ENCODE data around the gene UQCR11.

UQCR11 gene

GRCh38 chr19:1615156-1615765, 10.0 kb upstream of the UQCR11 start:
- H3K27ac Mint-ChIP-seq, result no peak overlapping the region
- H3K4me1 Mint-ChIP-seq, result peaks cover 28 to 61% of the 10 kb centered on the region in 2 donors
- peaks cover 63 to 76% of the 10 kb centered on the region in 2 donors for H3K36me3 Mint-ChIP-seq
- H3K4me3 Mint-ChIP-seq, result no peak overlapping the region
- DNase-seq (no peak), ATAC-seq (replicated peaks) (no peak)
- no peaks in the 10 kb centered on the region for H3K27me3 Mint-ChIP-seq
- no peaks in the 10 kb centered on the region for H3K9me3 Mint-ChIP-seq

- Mint-ChIP-seq H3K27ac (peak overlapping the region; percentile 88), H3K9me3 (no peaks in the 10 kb centered on the region), H3K4me3 (peak overlapping the region in 1 of 2 donors; percentile 21), H3K4me1 (peaks cover 32 to 61% of the 10 kb centered on the region in 2 donors), H3K36me3 (peaks cover 62 to 83% of the 10 kb centered on the region in 2 donors), H3K27me3 (no peaks in the 10 kb centered on the region)
- no peak for ATAC-seq (replicated peaks)
- DNase-seq, result no peak
Measured at GRCh38 chr19:1613808-1614570, 8.7 kb upstream of the UQCR11 start.

- Mint-ChIP-seq H3K36me3 (peaks cover 56 to 82% of the 10 kb centered on the region in 2 donors), H3K27ac (peak overlapping the region; percentile 88)
- ATAC-seq (replicated peaks), result no peak
Measured at GRCh38 chr19:1613146-1613545, 7.9 kb upstream of the UQCR11 start.

GRCh38 chr19:1612114-1613086, 7.1 kb upstream of the UQCR11 start:
- H3K27me3 Mint-ChIP-seq, result no peaks in the 10 kb centered on the region
- H3K36me3 Mint-ChIP-seq, result peaks cover 50 to 78% of the 10 kb centered on the region in 2 donors

More at GRCh38 chr19:1613146-1613545, 7.9 kb upstream of the UQCR11 start:
- H3K9me3 Mint-ChIP-seq, result no peaks in the 10 kb centered on the region
- no peak overlapping the region for H3K4me3 Mint-ChIP-seq
- no peak for DNase-seq
- no peaks in the 10 kb centered on the region for H3K27me3 Mint-ChIP-seq
- H3K4me1 Mint-ChIP-seq, result peaks cover 32 to 61% of the 10 kb centered on the region in 2 donors

GRCh38 chr19:1611353-1611752, 6.1 kb upstream of the UQCR11 start:
- H3K27ac Mint-ChIP-seq, result no peak overlapping the region
- H3K9me3 Mint-ChIP-seq, result no peaks in the 10 kb centered on the region
- ATAC-seq (replicated peaks) (no peak), DNase-seq (no peak)
- H3K27me3 Mint-ChIP-seq, result no peaks in the 10 kb centered on the region
- H3K36me3 Mint-ChIP-seq, result peaks cover 40 to 67% of the 10 kb centered on the region in 2 donors
- no peak overlapping the region for H3K4me3 Mint-ChIP-seq
- peaks cover 22 to 50% of the 10 kb centered on the region in 2 donors for H3K4me1 Mint-ChIP-seq

More at GRCh38 chr19:1612114-1613086, 7.1 kb upstream of the UQCR11 start:
- Mint-ChIP-seq H3K4me1 (peaks cover 28 to 54% of the 10 kb centered on the region in 2 donors), H3K9me3 (no peaks in the 10 kb centered on the region), H3K27ac (peak overlapping the region; percentile 65), H3K4me3 (no peak overlapping the region)
- DNase-seq (no peak), ATAC-seq (replicated peaks) (no peak)

- H3K27ac Mint-ChIP-seq, result no peak overlapping the region
- peaks cover 35 to 63% of the 10 kb centered on the region in 2 donors for H3K36me3 Mint-ChIP-seq
- H3K9me3 Mint-ChIP-seq, result no peaks in the 10 kb centered on the region
- no peaks in the 10 kb centered on the region for H3K27me3 Mint-ChIP-seq
- H3K4me3 Mint-ChIP-seq, result peak overlapping the region in 1 of 2 donors; percentile 29
- peaks cover 27 to 56% of the 10 kb centered on the region in 2 donors for H3K4me1 Mint-ChIP-seq
- ATAC-seq (replicated peaks), result no peak
- no peak for DNase-seq
Measured at GRCh38 chr19:1610579-1610978, 5.3 kb upstream of the UQCR11 start.

- no peak overlapping the region for H3K4me3 Mint-ChIP-seq
- H3K9me3 Mint-ChIP-seq, result no peaks in the 10 kb centered on the region
- ATAC-seq (replicated peaks) (no peak), DNase-seq (no peak)
- peak overlapping the region; percentile 42 for H3K27ac Mint-ChIP-seq
- H3K36me3 Mint-ChIP-seq, result peaks cover 33 to 59% of the 10 kb centered on the region in 2 donors
- H3K4me1 Mint-ChIP-seq, result peaks cover 27 to 56% of the 10 kb centered on the region in 2 donors
- H3K27me3 Mint-ChIP-seq, result no peaks in the 10 kb centered on the region
Measured at GRCh38 chr19:1609680-1610474, 4.6 kb upstream of the UQCR11 start.

GRCh38 chr19:1609103-1609396, 3.8 kb upstream of the UQCR11 start:
- Mint-ChIP-seq H3K9me3 (no peaks in the 10 kb centered on the region), H3K4me3 (no peak overlapping the region), H3K4me1 (peaks cover 31 to 63% of the 10 kb centered on the region in 2 donors), H3K36me3 (peaks cover 30 to 51% of the 10 kb centered on the region in 2 donors), H3K27ac (no peak overlapping the region), H3K27me3 (no peaks in the 10 kb centered on the region)
- no peak for ATAC-seq (replicated peaks)
- DNase-seq, result no peak

- no peaks in the 10 kb centered on the region for H3K9me3 Mint-ChIP-seq
- no peaks in the 10 kb centered on the region for H3K27me3 Mint-ChIP-seq
- H3K27ac Mint-ChIP-seq, result peak overlapping the region; percentile 93
- no peak for DNase-seq
- ATAC-seq (replicated peaks), result no peak
- peak overlapping the region; percentile 36 to 57 for H3K4me3 Mint-ChIP-seq
- H3K4me1 Mint-ChIP-seq, result peaks cover 31 to 68% of the 10 kb centered on the region in 2 donors
- peaks cover 24 to 45% of the 10 kb centered on the region in 2 donors for H3K36me3 Mint-ChIP-seq
Measured at GRCh38 chr19:1608359-1609102, 3.3 kb upstream of the UQCR11 start.

- peaks cover 14 to 31% of the 10 kb centered on the region in 2 donors for H3K36me3 Mint-ChIP-seq
- peak overlapping the region; percentile 98 for H3K27ac Mint-ChIP-seq
- H3K27me3 Mint-ChIP-seq, result no peaks in the 10 kb centered on the region
- DNase-seq (no peak), ATAC-seq (replicated peaks) (peak; percentile 1 to 11)
- peak overlapping the region; percentile 91 to 94 for H3K4me3 Mint-ChIP-seq
- H3K4me1 Mint-ChIP-seq, result peaks cover 33 to 58% of the 10 kb centered on the region in 2 donors
- no peaks in the 10 kb centered on the region for H3K9me3 Mint-ChIP-seq
Measured at GRCh38 chr19:1606138-1606651, 933 bp upstream of the UQCR11 start.

GRCh38 chr19:1602091-1602707, 3.1 kb downstream of the UQCR11 start:
- H3K4me3 Mint-ChIP-seq, result no peak overlapping the region
- peaks cover 16 to 32% of the 10 kb centered on the region in 2 donors for H3K4me1 Mint-ChIP-seq
- no peaks in the 10 kb centered on the region for H3K27me3 Mint-ChIP-seq
- no peak overlapping the region for H3K27ac Mint-ChIP-seq
- H3K9me3 Mint-ChIP-seq, result no peaks in the 10 kb centered on the region
- ATAC-seq (replicated peaks) (no peak), DNase-seq (no peak)
- peaks cover 15 to 18% of the 10 kb centered on the region in 2 donors for H3K36me3 Mint-ChIP-seq

- H3K4me1 Mint-ChIP-seq, result peaks cover 16 to 29% of the 10 kb centered on the region in 2 donors
- no peak for DNase-seq
- ATAC-seq (replicated peaks), result no peak
- no peaks in the 10 kb centered on the region for H3K9me3 Mint-ChIP-seq
- no peak overlapping the region for H3K4me3 Mint-ChIP-seq
- H3K36me3 Mint-ChIP-seq, result peaks cover 16 to 19% of the 10 kb centered on the region in 2 donors
- H3K27me3 Mint-ChIP-seq, result no peaks in the 10 kb centered on the region
- no peak overlapping the region for H3K27ac Mint-ChIP-seq
Measured at GRCh38 chr19:1601613-1602064, 3.6 kb downstream of the UQCR11 start.
